Spleen (tissue), 11 donors: ENCODE measurements around the gene ABTB2. TPM values are rescaled to one million over a fixed set of nuclear protein-coding genes. Genes with fewer than 3 reads are reported as not detected.

ENCODE experiments used
- DNase-seq: peaks from one replicate; pipeline ENCODE4 v3.0.0-alpha.2; 2020
- H3K27ac ChIP-seq, 8 donors: fragments of 200-600 bp; sonication (generic) in 7 of 8; 1 replicate in 4 of 8; 2 replicates in 4 of 8; pipeline versions ENCODE4 v1.5.0 to v1.8.0; 2016 to 2021; ENCODE audit warnings: inconsistent platforms in 4 of 8, mild to moderate bottlenecking in 4 of 8, moderate library complexity in 1 of 8
- H3K27me3 ChIP-seq, 7 donors: fragments of 200-600 bp; sonication (generic) in 6 of 7; replicated peaks in 1 of 7; 1 replicate in 4 of 7; 2 replicates in 3 of 7; pipeline versions ENCODE4 v1.5.0 to v1.8.0; 2016 to 2021; ENCODE audit warnings: inconsistent platforms in 3 of 7, mild to moderate bottlenecking in 1 of 7
- H3K36me3 ChIP-seq, 6 donors: fragments of 200-600 bp; sonication (generic) in 5 of 6; 1 replicate in 4 of 6; 2 replicates in 2 of 6; pipeline versions ENCODE4 v1.5.0 to v1.8.0; 2016 to 2021; ENCODE audit warnings: inconsistent platforms in 2 of 6
- H3K4me1 ChIP-seq, 6 donors: fragments of 200-600 bp; sonication (generic) in 5 of 6; 1 replicate in 3 of 6; 2 replicates in 3 of 6; pipeline versions ENCODE4 v1.5.0 to v1.8.0; 2016 to 2021; ENCODE audit warnings: inconsistent platforms in 3 of 6
- H3K4me3 ChIP-seq, 8 donors: fragments of 200-600 bp; sonication (generic) in 7 of 8; 1 replicate in 4 of 8; 2 replicates in 4 of 8; pipeline versions ENCODE4 v1.5.0 to v1.8.0; 2016 to 2021; ENCODE audit warnings: inconsistent platforms in 4 of 8, mild to moderate bottlenecking in 4 of 8, moderate library complexity in 2 of 8
- H3K9me3 ChIP-seq, 8 donors: fragments of 200-600 bp; sonication (generic) in 7 of 8; 1 replicate in 4 of 8; 2 replicates in 4 of 8; pipeline versions ENCODE4 v1.5.0 to v1.8.0; 2016 to 2021; ENCODE audit warnings: inconsistent platforms in 4 of 8
- CTCF ChIP-seq, 11 experiments: fragments of 200-600 bp in 7 of 11; fragments of 450-650 bp in 4 of 11; sonication (generic) in 4 of 11; IDR thresholded peaks in 8 of 11; conservative IDR thresholded peaks in 3 of 11; 1 replicate in 7 of 11; 2 replicates in 4 of 11; pipeline versions ENCODE4 v1.4.0 to v1.8.0; 2016 to 2021; ENCODE audit warnings: antibody characterized with exemption in 11 of 11, inconsistent platforms in 4 of 11, mild to moderate bottlenecking in 1 of 11
- POLR2A ChIP-seq, 3 donors: fragments of 450-650 bp; IDR thresholded peaks; one replicate each; pipeline ENCODE4 v1.5.1; 2017; ENCODE audit warnings: antibody characterized with exemption in 3 of 3, mild to moderate bottlenecking in 1 of 3
- POLR2AphosphoS5 ChIP-seq, 3 donors: sonication (generic); formaldehyde crosslinking; IDR thresholded peaks; one replicate each; pipeline ENCODE4 v1.5.1; 2017; ENCODE audit warnings: antibody characterized with exemption in 3 of 3
- WGBS, 5 donors: extraction: QIAGEN DNeasy Blood & Tissue Kit in 3 of 5; methylation state at CpG; one replicate each; pipeline versions ENCODE4 v1.1.5 to v1.1.7; 2013 to 2018; 5-methylcytosine and 5-hydroxymethylcytosine counted together
- intact Hi-C: fragments of 100-400 bp; cut with DNase I; formaldehyde crosslinking; loops from one replicate; pipeline ENCODE4 v1.15.0; 2023; ENCODE audit warnings: low total_unique reads
- polyA plus RNA-seq, 3 donors: library from polyadenylated mRNA; stranded (reverse); fragments of 200-250 nt; gene quantifications; one replicate each; pipeline ENCODE4 v1.2.1, GENCODE V29; 2013
- total RNA-seq, 7 donors: library from RNA; depleted of rRNA in 3 of 7; stranded (reverse); fragments of >200 nt in 3 of 7; fragmentation: NEBNext Ultra II Directional in 4 of 7; extraction: Animal tissue kit (Norgen Biotek cat#: 25700) in 4 of 7; gene quantifications; one replicate each; pipeline versions ENCODE4 v1.1.0 to v1.2.1, GENCODE V29; 2016 to 2021
- donor health status: healthy with polysubstance abuse.
- donor health status: DM: no; HTN: no; CAD: no; lungs with moderate emphysema.
- donor health status: DM: no; HTN: no; CAD: no.
- donor health status: Bipolar disorder and iron deficiency.
- donor health status: healthy.
- donor health status: DM: no; HTN: no; CAD: no.
- donor health status: DM: yes; HTN: yes; CAD: no.

Gene ABTB2
- total and polyA plus RNA-seq, 10 donors: 0.41 to 2.9 (median 1.7) TPM

GRCh38 chr11:34292546-34292945, 65.3 kb downstream of the ABTB2 start:
- H3K9me3 ChIP-seq: no peaks in the 10 kb centered on the region
- 43 to 63% (median 43%) methylated on average over 2 of the region's 2 CpGs for WGBS, 5 donors
- DNase-seq: no peak

GRCh38 chr11:34292111-34292510, 65.7 kb downstream of the ABTB2 start:
- Histone ChIP-seq H3K27me3 (no peaks in the 10 kb centered on the region), H3K4me1 (no peaks in the 10 kb centered on the region), H3K4me3 (no peak overlapping the region), H3K9me3 (no peaks in the 10 kb centered on the region), H3K27ac (no peak overlapping the region), H3K36me3 (no peaks in the 10 kb centered on the region)
- 82 to 92% (median 89%) methylated on average over 3 of the region's 3 CpGs for WGBS, 5 donors
- intact Hi-C loops: no loop called here
- DNase-seq: no peak
- TF ChIP-seq POLR2A (IDR thresholded peaks at IDR 0.05): no peak
- no peak for TF ChIP-seq CTCF (IDR thresholded peaks at IDR 0.05 in 8 of 11, conservative IDR thresholded peaks at IDR 0.05 in 3 of 11)
- no peak for TF ChIP-seq POLR2AphosphoS5 (IDR thresholded peaks at IDR 0.05)

More at GRCh38 chr11:34292546-34292945, 65.3 kb downstream of the ABTB2 start:
- Histone ChIP-seq H3K27ac (no peak overlapping the region), H3K4me3 (no peak overlapping the region), H3K27me3 (no peaks in the 10 kb centered on the region), H3K36me3 (no peaks in the 10 kb centered on the region), H3K4me1 (no peaks in the 10 kb centered on the region)
- intact Hi-C loops: no loop called here
- no peak for TF ChIP-seq POLR2AphosphoS5 (IDR thresholded peaks at IDR 0.05)
- no peak for TF ChIP-seq POLR2A (IDR thresholded peaks at IDR 0.05)

GRCh38 chr11:34290926-34291325, 66.9 kb downstream of the ABTB2 start:
- Histone ChIP-seq H3K27me3 (no peaks in the 10 kb centered on the region), H3K36me3 (no peaks in the 10 kb centered on the region), H3K9me3 (no peaks in the 10 kb centered on the region), H3K4me3 (no peak overlapping the region), H3K27ac (no peak overlapping the region), H3K4me1 (no peaks in the 10 kb centered on the region)
- no peak for TF ChIP-seq POLR2A (IDR thresholded peaks at IDR 0.05)
- no peak for TF ChIP-seq POLR2AphosphoS5 (IDR thresholded peaks at IDR 0.05)
- no peak for TF ChIP-seq CTCF (IDR thresholded peaks at IDR 0.05 in 8 of 11, conservative IDR thresholded peaks at IDR 0.05 in 3 of 11)
- WGBS, 5 donors: 0 to 41% (median 0%) methylated on average over 1 of the region's 1 CpG
- no peak for DNase-seq
- intact Hi-C loops: no loop called here

- H3K4me1 ChIP-seq: no peaks in the 10 kb centered on the region
- TF ChIP-seq POLR2AphosphoS5 (IDR thresholded peaks at IDR 0.05): no peak
- no peak for TF ChIP-seq POLR2A (IDR thresholded peaks at IDR 0.05)
- no peak for TF ChIP-seq CTCF (IDR thresholded peaks at IDR 0.05 in 8 of 11, conservative IDR thresholded peaks at IDR 0.05 in 3 of 11)
- WGBS, 5 donors: 65 to 78% (median 72%) methylated on average over 7 of the region's 7 CpGs
- no peaks in the 10 kb centered on the region for H3K36me3 ChIP-seq
- H3K9me3 ChIP-seq: no peaks in the 10 kb centered on the region
- H3K27ac ChIP-seq: no peak overlapping the region
- no peak for DNase-seq
- intact Hi-C loops: no loop called here
- no peak overlapping the region for H3K4me3 ChIP-seq
- no peaks in the 10 kb centered on the region for H3K27me3 ChIP-seq
These were observed 69.3 kb downstream of the ABTB2 start for GRCh38 chr11:34288492-34288891.
